ENCODE measurements around the gene UBAC2. TPM values are rescaled to one million over a fixed set of nuclear protein-coding genes. Genes with fewer than 3 reads are reported as not detected.

The UBAC2 gene
- 50.4 and 53.6 TPM in 2 replicates for total RNA-seq

GRCh38 chr13:99200432-99201167, at the start of gene UBAC2:
UBAC2 (plus strand) TSS chr13:99200854; CDS start chr13:99200909, 55 bp downstream.

GRCh38 chr13:99258210-99258860, 57.7 kb downstream of the UBAC2 start, which contains the start of gene GPR18:
GPR18 (minus strand) TSS chr13:99258379; CDS start chr13:99255872, 2,507 bp downstream.

GRCh38 chr13:99307247-99307646, 106.6 kb downstream of the UBAC2 start, which contains the start of gene GPR183:
GPR183 (minus strand) TSS chr13:99307399; CDS start chr13:99296145, 11,254 bp downstream.

Other genes with a start within 250 kb of the UBAC2 start
- gene DOCK9, start 222.8 kb upstream of the UBAC2 start, total RNA-seq, result 5.2 and 29.6 TPM in 2 replicates
- gene GPR18, start 57.5 kb downstream of the UBAC2 start, total RNA-seq, result not detected in 2 replicates
- 0.07 and 0.13 TPM in 2 replicates for gene GPR183, start 106.5 kb downstream of the UBAC2 start, total RNA-seq

All from smooth muscle cell of the pulmonary artery (primary cell).